A673 (cell line): Measurements from ENCODE around the gene BTF3. TPM values are rescaled to one million over a fixed set of nuclear protein-coding genes. Genes with fewer than 3 reads are reported as not detected.

Source experiments
- BruUV-seq: library from RNA; stranded (reverse); fragments of 400-500 nt; replicated peaks from 2 replicates; lab custom pipeline; 2021; lab: Mats Ljungman, UMichigan
- CTCF ChIA-PET: fragments of 300-600 bp; sonication (Branson Sonifier 250); formaldehyde crosslinking; loops from one replicate; lab custom pipeline; 2022; ENCODE audit warnings: antibody characterized with exemption; lab: Charles Lee
- POLR2A ChIA-PET: fragments of 300-600 bp; sonication (Branson Sonifier 250); formaldehyde crosslinking; loops from one replicate; lab custom pipeline; 2022; ENCODE audit warnings: antibody characterized with exemption; ENCODE audit not compliant: low non-redundant PET; lab: Charles Lee
- DNase-seq: peaks from one replicate; pipeline ENCODE4 v3.0.0-alpha.2; 2015; ENCODE audit warnings: low spot score
- H3K27ac ChIP-seq: fragments of 200-600 bp; sonication (generic); 2 replicates; pipeline ENCODE4 v1.5.1; 2016; ENCODE audit warnings: mixed run types, low read depth, mild to moderate bottlenecking, mixed read lengths, antibody characterized with exemption, low read length; ENCODE audit not compliant: poor library complexity, severe bottlenecking
- H3K27me3 ChIP-seq: fragments of 200-600 bp; sonication (generic); replicated peaks from 2 replicates; pipeline ENCODE4 v1.6.1; 2017; ENCODE audit warnings: mixed run types, low read depth, mild to moderate bottlenecking, mixed read lengths, antibody characterized with exemption, low read length; ENCODE audit not compliant: insufficient read depth, poor library complexity
- H3K36me3 ChIP-seq: fragments of 200-600 bp; sonication (generic); 2 replicates; pipeline ENCODE4 v1.6.1; 2016; ENCODE audit warnings: mixed run types, mild to moderate bottlenecking, mixed read lengths, antibody characterized with exemption, low read length; ENCODE audit not compliant: insufficient read depth, poor library complexity, severe bottlenecking
- H3K4me1 ChIP-seq: fragments of 200-600 bp; sonication (generic); 2 replicates; pipeline ENCODE4 v1.6.1; 2017; ENCODE audit warnings: mixed run types, mild to moderate bottlenecking, mixed read lengths, antibody characterized with exemption, low read length; ENCODE audit not compliant: insufficient read depth, poor library complexity, severe bottlenecking
- H3K4me3 ChIP-seq: fragments of 200-600 bp; sonication (generic); 2 replicates; pipeline ENCODE4 v1.5.1; 2016; ENCODE audit warnings: low read depth, mixed run types, mild to moderate bottlenecking, mixed read lengths, low read length; ENCODE audit not compliant: poor library complexity, severe bottlenecking
- H3K9me3 ChIP-seq: fragments of 200-600 bp; sonication (generic); 2 replicates; pipeline ENCODE4 v1.6.1; 2016; ENCODE audit warnings: mixed run types, low read depth, mild to moderate bottlenecking, mixed read lengths, antibody characterized with exemption, low read length; ENCODE audit not compliant: poor library complexity, severe bottlenecking
- CTCF ChIP-seq: fragments of 300-800, 200-600 bp; sonication (generic); conservative IDR thresholded peaks from 2 replicates; pipeline ENCODE4 v1.5.1; 2017; ENCODE audit warnings: low read depth, mild to moderate bottlenecking, antibody characterized with exemption, low read length, moderate library complexity, mixed read lengths
- EZH2 ChIP-seq: fragments of 200-600 bp; sonication (generic); IDR thresholded peaks from 2 replicates; pipeline ENCODE4 v1.6.1; 2017; ENCODE audit warnings: borderline replicate concordance, low read depth, mild to moderate bottlenecking, mixed read lengths, antibody characterized with exemption, low read length; ENCODE audit not compliant: poor library complexity, severe bottlenecking
- intact Hi-C: fragments of 100-400 bp; cut with micrococcal nuclease; formaldehyde crosslinking; loops from one replicate; pipeline ENCODE4 v1.10.0; 2022; ENCODE audit not compliant: unreplicated experiment
- total RNA-seq: library from RNA; stranded (reverse); gene quantifications from 2 replicates; pipeline ENCODE4 v1.2.3, GENCODE V29; 2021

The BTF3 gene
- total RNA-seq, 1 experiment from 2014 or later, result 729 TPM

- Histone ChIP-seq H3K4me1 (no peaks in the 10 kb centered on the region), H3K27me3 (no peaks in the 10 kb centered on the region), H3K4me3 (no peak overlapping the region), H3K36me3 (no peaks in the 10 kb centered on the region), H3K9me3 (no peaks in the 10 kb centered on the region), H3K27ac (no peak overlapping the region)
- POLR2A ChIA-PET, result no interaction called here
- CTCF ChIA-PET, result no interaction called here
- TF ChIP-seq CTCF, result no peak
- no peak for TF ChIP-seq EZH2
- no TSS peak for BruUV-seq
- intact Hi-C loops, result no loop called here
- DNase-seq, result no peak
These were observed 9.4 kb upstream of the BTF3 start for GRCh38 chr5:73488806-73489205.

- intact Hi-C loops, result no loop called here
- CTCF ChIA-PET, result no interaction called here
- no TSS peak for BruUV-seq
- POLR2A ChIA-PET, result no interaction called here
- Histone ChIP-seq H3K36me3 (no peaks in the 10 kb centered on the region), H3K27me3 (no peaks in the 10 kb centered on the region), H3K27ac (no peak overlapping the region), H3K4me3 (no peak overlapping the region), H3K4me1 (no peaks in the 10 kb centered on the region), H3K9me3 (no peaks in the 10 kb centered on the region)
- no peak for DNase-seq
- TF ChIP-seq EZH2, result no peak
These were observed 8.2 kb upstream of the BTF3 start for GRCh38 chr5:73490088-73490487.

- ChIA-PET POLR2A (no interaction called here), CTCF (no interaction called here)
- intact Hi-C loops, result no loop called here
- DNase-seq, result no peak
- no TSS peak for BruUV-seq
- Histone ChIP-seq H3K27ac (no peak overlapping the region), H3K36me3 (no peaks in the 10 kb centered on the region), H3K4me1 (peaks cover 4% of the 10 kb centered on the region), H3K27me3 (no peaks in the 10 kb centered on the region), H3K9me3 (no peaks in the 10 kb centered on the region), H3K4me3 (no peak overlapping the region)
- no peak for TF ChIP-seq EZH2
- TF ChIP-seq CTCF, result no peak
These were observed 7.1 kb upstream of the BTF3 start for GRCh38 chr5:73491155-73491554.

GRCh38 chr5:73493421-73493820, 4.8 kb upstream of the BTF3 start:
- no peak overlapping the region for H3K27ac ChIP-seq
- CTCF ChIA-PET, result no interaction called here
- intact Hi-C loops, result no loop called here
- no peaks in the 10 kb centered on the region for H3K36me3 ChIP-seq
- TF ChIP-seq CTCF (no peak), EZH2 (no peak)
- no peak for DNase-seq
- H3K4me1 ChIP-seq, result peaks cover 20% of the 10 kb centered on the region
- no TSS peak for BruUV-seq
- POLR2A ChIA-PET, result interaction anchor here (0.6 kb wide), 2 partner anchors 8 to 20 kb away, joined by 3 read pairs; no protein-coding TSS in a partner anchor
- no peak overlapping the region for H3K4me3 ChIP-seq
- H3K27me3 ChIP-seq, result no peaks in the 10 kb centered on the region
- no peaks in the 10 kb centered on the region for H3K9me3 ChIP-seq
